ENCODE measurements around the gene ATP9B. TPM values are rescaled to one million over a fixed set of nuclear protein-coding genes. Genes with fewer than 3 reads are reported as not detected.

Gene ATP9B
- total RNA-seq, 1 donor from 2014 or later: 12.6 TPM

GRCh38 chr18:79336556-79337142, 267.5 kb downstream of the ATP9B start:
- Mint-ChIP-seq H3K27ac (ENCODE audit: unreplicated experiment) (no peak overlapping the region), H3K4me3 (ENCODE audit: unreplicated experiment) (no peak overlapping the region), H3K36me3 (ENCODE audit: low read depth, unreplicated experiment) (peaks cover 21% of the 10 kb centered on the region), H3K9me3 (ENCODE audit: unreplicated experiment) (peaks cover 8% of the 10 kb centered on the region), H3K4me1 (ENCODE audit: low read depth, unreplicated experiment) (no peaks in the 10 kb centered on the region), H3K27me3 (ENCODE audit: low read depth, unreplicated experiment) (no peaks in the 10 kb centered on the region)
- no peaks in the 10 kb centered on the region for H3K27me3 ChIP-seq (ENCODE audit: insufficient read depth, low read length)
- no peaks in the 10 kb centered on the region for H3K36me3 ChIP-seq (ENCODE audit: insufficient read depth, low read length)
- H3K9me3 ChIP-seq (ENCODE audit: insufficient read depth, low read depth, low read length): no peaks in the 10 kb centered on the region
- FAIRE-seq: no peak
- H2AFZ ChIP-seq (ENCODE audit: low read depth, low read length): no peak overlapping the region
- H3K79me2 ChIP-seq (ENCODE audit: insufficient read depth, low read length): no peaks in the 10 kb centered on the region
- no peak overlapping the region for H3K4me2 ChIP-seq (ENCODE audit: low read length)
- TF ChIP-seq CTCF (IDR thresholded peaks at IDR 0.05; ENCODE audit: insufficient read depth, low read depth, low read length) (no peak), EZH2 (IDR thresholded peaks at IDR 0.05; ENCODE audit: insufficient read depth, low read length) (no peak)
- no peaks in the 10 kb centered on the region for H3K4me1 ChIP-seq (ENCODE audit: insufficient read depth, low read length)
- H3K4me3 ChIP-seq (ENCODE audit: insufficient read depth, low read depth, low read length): no peak overlapping the region
- DNase-seq (ENCODE audit: low read depth): no peak
- no peak overlapping the region for H3K27ac ChIP-seq (ENCODE audit: low read depth, low read length)
- peaks cover under 1% of the 10 kb centered on the region for H4K20me1 ChIP-seq (ENCODE audit: insufficient read depth, low read length)
- no peak overlapping the region for H3K9ac ChIP-seq (ENCODE audit: low read length)

GRCh38 chr18:79337184-79337583, 268.0 kb downstream of the ATP9B start:
- Histone ChIP-seq H4K20me1 (ENCODE audit: insufficient read depth, low read length) (peaks cover 6% of the 10 kb centered on the region), H3K36me3 (ENCODE audit: insufficient read depth, low read length) (no peaks in the 10 kb centered on the region), H3K79me2 (ENCODE audit: insufficient read depth, low read length) (no peaks in the 10 kb centered on the region), H3K4me2 (ENCODE audit: low read length) (no peak overlapping the region), H3K4me3 (ENCODE audit: insufficient read depth, low read depth, low read length) (no peak overlapping the region), H3K27me3 (ENCODE audit: insufficient read depth, low read length) (no peaks in the 10 kb centered on the region), H3K27ac (ENCODE audit: low read depth, low read length) (no peak overlapping the region), H3K4me1 (ENCODE audit: insufficient read depth, low read length) (no peaks in the 10 kb centered on the region), H3K9ac (ENCODE audit: low read length) (no peak overlapping the region), H3K9me3 (ENCODE audit: insufficient read depth, low read depth, low read length) (no peaks in the 10 kb centered on the region), H2AFZ (ENCODE audit: low read depth, low read length) (no peak overlapping the region)
- H3K36me3 Mint-ChIP-seq (ENCODE audit: low read depth, unreplicated experiment): peaks cover 21% of the 10 kb centered on the region
- H3K4me3 Mint-ChIP-seq (ENCODE audit: unreplicated experiment): no peak overlapping the region
- no peaks in the 10 kb centered on the region for H3K4me1 Mint-ChIP-seq (ENCODE audit: low read depth, unreplicated experiment)
- H3K27me3 Mint-ChIP-seq (ENCODE audit: low read depth, unreplicated experiment): no peaks in the 10 kb centered on the region
- FAIRE-seq (no peak), DNase-seq (ENCODE audit: low read depth) (no peak)
- no peak overlapping the region for H3K27ac Mint-ChIP-seq (ENCODE audit: unreplicated experiment)
- H3K9me3 Mint-ChIP-seq (ENCODE audit: unreplicated experiment): peaks cover 8% of the 10 kb centered on the region
- TF ChIP-seq EZH2 (IDR thresholded peaks at IDR 0.05; ENCODE audit: insufficient read depth, low read length) (no peak), CTCF (IDR thresholded peaks at IDR 0.05; ENCODE audit: insufficient read depth, low read depth, low read length) (no peak)

GRCh38 chr18:79337620-79338019, 268.4 kb downstream of the ATP9B start:
- H3K79me2 ChIP-seq (ENCODE audit: insufficient read depth, low read length): no peaks in the 10 kb centered on the region

More at GRCh38 chr18:79337620-79338019, 268.4 kb downstream of the ATP9B start:
- Histone ChIP-seq H3K4me2 (ENCODE audit: low read length) (no peak overlapping the region), H3K9ac (ENCODE audit: low read length) (no peak overlapping the region), H3K9me3 (ENCODE audit: insufficient read depth, low read depth, low read length) (no peaks in the 10 kb centered on the region), H3K27ac (ENCODE audit: low read depth, low read length) (no peak overlapping the region), H3K4me3 (ENCODE audit: insufficient read depth, low read depth, low read length) (no peak overlapping the region), H3K4me1 (ENCODE audit: insufficient read depth, low read length) (no peaks in the 10 kb centered on the region), H2AFZ (ENCODE audit: low read depth, low read length) (no peak overlapping the region), H4K20me1 (ENCODE audit: insufficient read depth, low read length) (peaks cover 6% of the 10 kb centered on the region), H3K27me3 (ENCODE audit: insufficient read depth, low read length) (no peaks in the 10 kb centered on the region), H3K36me3 (ENCODE audit: insufficient read depth, low read length) (no peaks in the 10 kb centered on the region)
- no peak for DNase-seq (ENCODE audit: low read depth)
- Mint-ChIP-seq H3K4me3 (ENCODE audit: unreplicated experiment) (no peak overlapping the region), H3K36me3 (ENCODE audit: low read depth, unreplicated experiment) (peaks cover 18% of the 10 kb centered on the region), H3K9me3 (ENCODE audit: unreplicated experiment) (peaks cover 8% of the 10 kb centered on the region), H3K27ac (ENCODE audit: unreplicated experiment) (no peak overlapping the region), H3K27me3 (ENCODE audit: low read depth, unreplicated experiment) (no peaks in the 10 kb centered on the region), H3K4me1 (ENCODE audit: low read depth, unreplicated experiment) (no peaks in the 10 kb centered on the region)
- TF ChIP-seq EZH2 (IDR thresholded peaks at IDR 0.05; ENCODE audit: insufficient read depth, low read length): no peak
- no peak for TF ChIP-seq CTCF (IDR thresholded peaks at IDR 0.05; ENCODE audit: insufficient read depth, low read depth, low read length)
- FAIRE-seq: no peak

Measured in astrocyte (in vitro differentiated cells and primary cell).